KMS-11 (cell line): ENCODE data around the gene CYRIA.
A peak's percentile ranks its signal among the peaks of the same experiment; 100 is the strongest.

Experiments used
- H2AFZ ChIP-seq: fragments of 200-600 bp; sonication (generic); 2 replicates; pipeline ENCODE4 v1.6.1; 2016; ENCODE audit warnings: antibody characterized with exemption, mixed run types, low read depth
- H3K27ac ChIP-seq: fragments of 200-600 bp; sonication (generic); 2 replicates; pipeline ENCODE4 v1.6.1; 2016; ENCODE audit warnings: mild to moderate bottlenecking, mixed run types
- H3K27me3 ChIP-seq: fragments of 200-600 bp; sonication (generic); 2 replicates; pipeline ENCODE4 v1.6.1; 2017; ENCODE audit warnings: mild to moderate bottlenecking, low read depth, mixed run types, moderate library complexity; ENCODE audit not compliant: insufficient read depth
- H3K36me3 ChIP-seq: fragments of 200-600 bp; sonication (generic); 2 replicates; pipeline ENCODE4 v1.6.1; 2017; ENCODE audit warnings: mild to moderate bottlenecking, mixed run types; ENCODE audit not compliant: insufficient read depth
- H3K4me1 ChIP-seq: fragments of 200-600 bp; sonication (generic); 2 replicates; pipeline ENCODE4 v1.6.1; 2016; ENCODE audit warnings: mild to moderate bottlenecking, low read depth, mixed run types; ENCODE audit not compliant: poor library complexity, severe bottlenecking
- H3K4me2 ChIP-seq: fragments of 200-600 bp; sonication (generic); 2 replicates; pipeline ENCODE4 v1.7.0; 2016; ENCODE audit warnings: mild to moderate bottlenecking, mixed run types
- H3K4me3 ChIP-seq: fragments of 200-600 bp; sonication (generic); IDR thresholded peaks from 2 replicates; pipeline ENCODE4 v1.6.1; 2017; ENCODE audit warnings: low read depth, low read length, mixed read lengths; ENCODE audit not compliant: insufficient read depth
- H3K79me2 ChIP-seq: fragments of 200-600 bp; sonication (generic); 2 replicates; pipeline ENCODE4 v1.6.1; 2016; ENCODE audit warnings: low read depth, mixed run types; ENCODE audit not compliant: insufficient read depth
- H3K9ac ChIP-seq: fragments of 200-600 bp; sonication (generic); 2 replicates; pipeline ENCODE4 v1.6.1; 2016; ENCODE audit warnings: mild to moderate bottlenecking, mixed run types
- H4K20me1 ChIP-seq: fragments of 200-600 bp; sonication (generic); 2 replicates; pipeline ENCODE4 v1.6.1; 2016; ENCODE audit warnings: mild to moderate bottlenecking, mixed run types; ENCODE audit not compliant: insufficient read depth
- CTCF ChIP-seq: fragments of 200-600 bp; sonication (generic); conservative IDR thresholded peaks from 2 replicates; pipeline ENCODE4 v1.6.1; 2017; ENCODE audit warnings: low read depth, mild to moderate bottlenecking, antibody characterized with exemption, low read length, moderate library complexity, mixed read lengths

The CYRIA gene

DNA sequence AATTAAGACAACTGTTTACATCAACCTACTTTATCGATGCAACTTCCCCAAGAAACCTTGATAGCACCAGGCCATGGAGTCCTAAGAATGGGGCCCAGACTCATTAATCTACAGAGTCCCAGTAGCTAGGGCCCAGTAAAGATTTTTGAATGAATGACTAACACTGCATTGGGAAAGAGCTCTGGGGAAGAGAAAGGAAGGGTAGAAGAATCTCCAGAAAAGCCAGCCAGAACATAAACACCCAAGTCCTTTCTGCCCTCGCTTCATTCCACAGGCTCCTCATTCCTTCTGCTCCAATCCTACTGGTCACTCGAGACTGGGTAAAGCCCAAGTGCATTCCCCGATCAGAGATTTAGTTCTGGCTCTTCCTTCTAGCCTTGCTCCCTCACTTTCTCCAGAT is 44.3 kb downstream of the CYRIA start:
- H4K20me1 ChIP-seq = no peaks in the 10 kb centered on the region
- no peak overlapping the region for H3K27ac ChIP-seq
- H3K4me1 ChIP-seq = no peaks in the 10 kb centered on the region
- no peak overlapping the region for H3K9ac ChIP-seq
- H3K79me2 ChIP-seq = no peaks in the 10 kb centered on the region
- no peaks in the 10 kb centered on the region for H3K36me3 ChIP-seq
- no peak overlapping the region for H2AFZ ChIP-seq
- H3K4me2 ChIP-seq = no peak overlapping the region
- no peak for TF ChIP-seq CTCF
- H3K4me3 ChIP-seq = no peak overlapping the region
- H3K27me3 ChIP-seq = no peaks in the 10 kb centered on the region

DNA sequence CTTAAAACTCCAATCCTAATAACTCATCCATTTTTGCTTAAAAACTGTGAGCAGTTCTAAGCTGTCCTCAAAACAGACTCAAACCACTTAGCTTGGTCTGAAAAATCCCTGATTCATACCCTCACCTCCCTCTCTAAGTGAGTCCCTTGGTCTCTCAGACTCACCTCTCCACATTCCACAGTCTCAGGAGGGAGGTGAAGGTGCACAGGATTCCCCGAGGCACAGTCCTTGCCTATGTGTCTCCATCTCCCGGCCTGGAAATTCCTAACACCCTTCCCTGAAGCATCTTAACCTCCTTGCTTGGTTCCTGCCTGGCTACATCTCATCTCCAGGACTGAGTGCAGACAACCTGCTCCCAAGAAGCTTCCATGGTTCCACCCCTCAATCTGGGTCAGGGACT is 45.0 kb downstream of the CYRIA start:
- H3K36me3 ChIP-seq = no peaks in the 10 kb centered on the region
- no peak overlapping the region for H3K4me3 ChIP-seq
- no peaks in the 10 kb centered on the region for H3K79me2 ChIP-seq
- H3K4me1 ChIP-seq = no peaks in the 10 kb centered on the region
- TF ChIP-seq CTCF = no peak
- no peaks in the 10 kb centered on the region for H4K20me1 ChIP-seq
- H3K4me2 ChIP-seq = no peak overlapping the region
- no peak overlapping the region for H3K27ac ChIP-seq
- H3K9ac ChIP-seq = no peak overlapping the region
- H3K27me3 ChIP-seq = no peaks in the 10 kb centered on the region
- no peak overlapping the region for H2AFZ ChIP-seq

GRCh38 chr2:16619576-16620245 is 45.9 kb downstream of the CYRIA start:
- no peak for TF ChIP-seq CTCF
- no peaks in the 10 kb centered on the region for H3K79me2 ChIP-seq
- H3K9ac ChIP-seq = no peak overlapping the region
- no peaks in the 10 kb centered on the region for H3K4me1 ChIP-seq
- no peaks in the 10 kb centered on the region for H3K36me3 ChIP-seq
- H2AFZ ChIP-seq = no peak overlapping the region
- no peak overlapping the region for H3K4me2 ChIP-seq
- no peak overlapping the region for H3K27ac ChIP-seq
- no peak overlapping the region for H3K4me3 ChIP-seq
- H3K27me3 ChIP-seq = no peaks in the 10 kb centered on the region
- H4K20me1 ChIP-seq = no peaks in the 10 kb centered on the region

GRCh38 chr2:16617282-16618266 is 48.1 kb downstream of the CYRIA start:
- Histone ChIP-seq H3K36me3 (no peaks in the 10 kb centered on the region), H3K79me2 (no peaks in the 10 kb centered on the region), H3K4me2 (no peak overlapping the region), H4K20me1 (no peaks in the 10 kb centered on the region), H3K4me3 (no peak overlapping the region), H3K4me1 (no peaks in the 10 kb centered on the region), H3K9ac (no peak overlapping the region), H3K27ac (no peak overlapping the region), H3K27me3 (no peaks in the 10 kb centered on the region), H2AFZ (no peak overlapping the region)
- 0 out of 2 replicates have a peak, but pooled peaks have one; percentile 32 for TF ChIP-seq CTCF
